ENCODE results near the gene RB1.

- TF ChIP-seq CTCF (IDR thresholded peaks at IDR 0.05) (no peak), POLR2A (IDR thresholded peaks at IDR 0.05) (no peak), EP300 (IDR thresholded peaks at IDR 0.05) (no peak), POLR2AphosphoS5 (IDR thresholded peaks at IDR 0.05) (no peak)
Observed at GRCh38 chr13:48505597-48506091, 202.1 kb downstream of the RB1 start.
